HepG2 (cell line): ENCODE data around the gene TARS3. TPM values are rescaled to one million over a fixed set of nuclear protein-coding genes. Genes with fewer than 3 reads are reported as not detected.
A peak's percentile ranks its signal among the peaks of the same experiment; 100 is the strongest.

Experiments
- ATAC-seq: fragments of 200-7000 bp; cut with Tn5 transposase; 3 replicates; pipeline ENCODE4 v1.9.1; 2020; ENCODE audit warnings: mild to moderate bottlenecking, moderate library complexity
- BruUV-seq: library from RNA; stranded (reverse); fragments of 400-500 nt; replicated peaks from 2 replicates; lab custom pipeline; 2021; lab: Mats Ljungman, UMichigan
- CTCF ChIA-PET: fragments of 300-600 bp; formaldehyde crosslinking; extraction: SDS; loops from one replicate; lab custom pipeline; 2021; ENCODE audit warnings: low total read pairs, inconsistent platforms, low intra/inter-chr PET ratio; lab: Yijun Ruan, JAX
- POLR2A ChIA-PET: fragments of 350-600 bp; sonication (Branson Sonifier 250); formaldehyde crosslinking; loops from one replicate; lab custom pipeline; 2020; ENCODE audit warnings: antibody characterized with exemption, inconsistent platforms; lab: Yijun Ruan, JAX
- DNase-seq: peaks from one replicate; pipeline ENCODE4 v3.0.0-alpha.2; 2015; ENCODE audit warnings: low spot score
- FAIRE-seq: peaks from 3 replicates; lab custom pipeline; 2011; peaks lifted over from hg19 to GRCh38; lab: Jason Lieb, UNC
- H2AFZ ChIP-seq: one replicate; pipeline ENCODE4 v1.6.1; 2011; ENCODE audit warnings: low read length, inconsistent platforms
- H3K27ac ChIP-seq: fragments of 300-600 bp; 3 replicates; pipeline ENCODE4 v1.8.0; 2011; ENCODE audit warnings: mixed run types, mild to moderate bottlenecking, mixed read lengths, low read length, inconsistent platforms; ENCODE audit not compliant: insufficient read depth; ENCODE audit errors: extremely low read length
- H3K27me3 ChIP-seq, 2 experiments: fragments of 200-600 bp in 1 of 2; 2 replicates in 1 of 2; 3 replicates in 1 of 2; pipeline versions ENCODE4 v1.6.0 to v1.8.0; 2011; ENCODE audit warnings: low read length in 2 of 2, mild to moderate bottlenecking in 2 of 2, moderate library complexity in 2 of 2, inconsistent platforms in 1 of 2; ENCODE audit not compliant: insufficient read depth in 2 of 2, control insufficient read depth in 1 of 2
- H3K36me3 ChIP-seq, 2 experiments: fragments of 200-600 bp in 1 of 2; replicated peaks in 1 of 2; 2 replicates in 1 of 2; 3 replicates in 1 of 2; pipeline versions ENCODE4 v1.5.1 to v1.8.0; 2011; ENCODE audit warnings: low read length in 2 of 2, inconsistent platforms in 1 of 2; ENCODE audit not compliant: insufficient read depth in 2 of 2, control insufficient read depth in 1 of 2
- H3K4me1 ChIP-seq: 2 replicates; pipeline ENCODE4 v1.5.1; 2012; ENCODE audit warnings: low read length, inconsistent platforms; ENCODE audit not compliant: insufficient read depth
- H3K4me2 ChIP-seq: 2 replicates; pipeline ENCODE4 v1.6.0; 2011; ENCODE audit warnings: low read depth, low read length, inconsistent platforms
- H3K4me3 ChIP-seq, 3 experiments: fragments of 200-600 bp in 1 of 3; sonication (generic), shearing (Covaris generic) in 1 of 3; replicated peaks in 1 of 3; 2 replicates each; pipeline ENCODE4 v1.5.1; 2011 to 2016; ENCODE audit warnings: low read length in 3 of 3, inconsistent platforms in 2 of 3, low read depth in 2 of 3, mild to moderate bottlenecking in 2 of 3, control low read depth in 1 of 3, mixed read lengths in 1 of 3; ENCODE audit not compliant: insufficient read depth in 1 of 3
- H3K79me2 ChIP-seq: one replicate; pipeline ENCODE4 v1.6.1; 2011; ENCODE audit warnings: low read length, inconsistent platforms; ENCODE audit not compliant: insufficient read depth
- H3K9ac ChIP-seq: 2 replicates; pipeline ENCODE4 v1.6.0; 2011; ENCODE audit warnings: mild to moderate bottlenecking, low read depth, low read length, inconsistent platforms; ENCODE audit not compliant: insufficient read depth
- H3K9me3 ChIP-seq: 2 replicates; pipeline ENCODE4 v1.5.1; 2012; ENCODE audit warnings: mild to moderate bottlenecking, low read length
- H4K20me1 ChIP-seq: 2 replicates; pipeline ENCODE4 v1.6.0; 2011; ENCODE audit warnings: inconsistent platforms, mild to moderate bottlenecking, low read length, moderate library complexity; ENCODE audit not compliant: insufficient read depth
- GABPB1 ChIP-seq: IDR thresholded peaks from 2 replicates; pipeline ENCODE4 v1.6.1; 2016; ENCODE audit warnings: mild to moderate bottlenecking, missing genetic modification reagents, moderate library complexity, missing compliant biosample characterization
- HINFP ChIP-seq: sonication (generic); formaldehyde crosslinking; IDR thresholded peaks from 2 replicates; pipeline ENCODE4 v1.4.0; 2020; ENCODE audit warnings: low read depth, mild to moderate bottlenecking, missing genetic modification reagents
- NFAT5 ChIP-seq: sonication (generic); formaldehyde crosslinking; IDR thresholded peaks from 2 replicates; pipeline ENCODE4 v1.4.0; 2020; ENCODE audit warnings: missing genetic modification reagents
- SKI ChIP-seq: fragments of 450-650 bp; IDR thresholded peaks from one replicate; pipeline ENCODE4 v1.6.1; 2018; ENCODE audit warnings: mild to moderate bottlenecking; ENCODE audit not compliant: partially characterized antibody
- SKIL ChIP-seq: sonication (generic); formaldehyde crosslinking; IDR thresholded peaks from 2 replicates; pipeline ENCODE4 v1.8.0; 2022; ENCODE audit warnings: missing genetic modification reagents, mild to moderate bottlenecking, moderate library complexity, borderline replicate concordance
- ZBTB33 ChIP-seq: sonication (generic); formaldehyde crosslinking; IDR thresholded peaks from 2 replicates; pipeline ENCODE4 v1.4.0; 2020; ENCODE audit warnings: missing genetic modification reagents
- ZNF383 ChIP-seq: sonication (generic); formaldehyde crosslinking; IDR thresholded peaks from 2 replicates; pipeline ENCODE4 v1.4.0; 2020; ENCODE audit warnings: missing genetic modification reagents, mild to moderate bottlenecking, borderline replicate concordance
- ZNF639 ChIP-seq: conservative IDR thresholded peaks from 2 replicates; pipeline ENCODE4 v1.6.1; 2018; ENCODE audit warnings: missing genetic modification reagents
- ZNF839 ChIP-seq: sonication (generic); formaldehyde crosslinking; IDR thresholded peaks from 2 replicates; pipeline ENCODE4 v1.4.0; 2020; ENCODE audit warnings: missing genetic modification reagents, mild to moderate bottlenecking, borderline replicate concordance
- WGBS: methylation state at CpG from one replicate; pipeline ENCODE4 v1.1.6; 2017; ENCODE audit warnings: low lambda C conversion rate; 5-methylcytosine and 5-hydroxymethylcytosine counted together
- in situ Hi-C: cut with HindIII; loops from 2 replicates; pipeline ENCODE4 v1.10.0; 2017; ENCODE audit warnings: low pct_unique_long_range_greater_than_20kb; ENCODE audit not compliant: extremely low pct_ligation_motif_present
- intact Hi-C: fragments of 100-400 bp; cut with micrococcal nuclease; formaldehyde crosslinking; loops from one replicate; pipeline ENCODE4 v1.10.0; 2022; ENCODE audit not compliant: unreplicated experiment
- polyA plus RNA-seq, 8 experiments: library from polyadenylated mRNA; depleted of rRNA in 3 of 8; stranded (reverse) in 7 of 8; unstranded in 1 of 8; fragments of >200 nt; fragmentation: Illumina TruSeq in 4 of 8; extraction: Trizol in 4 of 8; gene quantifications; 2 replicates each; pipeline versions ENCODE4 v1.2.1 to v1.2.3, GENCODE V29; 2011 to 2016; ENCODE audit warnings: low read depth in 4 of 8, missing spikeins in 1 of 8, mixed read lengths in 1 of 8; ENCODE audit not compliant: insufficient read depth in 1 of 8
- total RNA-seq, 5 experiments: library from RNA; depleted of rRNA; stranded (reverse); fragments of >200 nt; fragmentation: Illumina TruSeq; extraction: Trizol; gene quantifications; 2 replicates each; pipeline ENCODE4 v1.2.3, GENCODE V29; 2016; ENCODE audit warnings: low read depth in 1 of 5

The TARS3 gene
- total and polyA plus RNA-seq, 2 of the 13 experiments (the other 11 are each of a cell fraction or from before 2014, with no cell fraction given), result 4.1 to 11.7 TPM

DNA sequence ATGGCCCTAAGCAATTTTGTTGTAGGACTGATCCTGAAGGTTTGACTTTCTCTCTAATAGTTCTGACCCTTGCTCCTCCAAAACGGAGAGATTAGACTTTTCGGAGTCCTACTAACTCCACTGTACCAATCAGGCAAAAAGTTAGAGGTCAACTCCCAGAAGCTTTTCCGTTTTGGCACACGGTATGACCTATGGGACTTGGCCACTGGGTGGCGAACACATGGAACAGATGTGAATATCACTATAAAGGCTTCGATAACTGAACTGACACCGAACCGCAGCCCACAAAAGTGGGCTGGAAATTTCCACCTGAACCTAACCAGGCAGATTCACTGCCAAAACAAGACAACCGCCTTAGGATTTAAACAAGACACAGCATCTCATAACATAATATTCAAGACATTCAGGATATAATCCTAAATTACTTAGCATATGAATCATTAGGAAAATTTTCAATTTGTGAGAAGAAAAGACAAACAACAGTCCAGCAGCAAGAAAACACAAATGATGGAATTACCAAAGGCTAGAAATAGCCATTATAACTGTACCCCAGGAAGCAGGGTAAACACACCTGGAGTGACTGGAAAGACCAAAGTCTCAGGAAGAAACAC lies 59.9 kb downstream of the TARS3 start (continued):
- TF ChIP-seq NFAT5 (CRISPR knock-in tag) (no peak), ZBTB33 (CRISPR knock-in tag) (peak; percentile 91)

GRCh38 chr15:101662203-101662602 lies 62.1 kb downstream of the TARS3 start:
- no peak overlapping the region for H3K27ac ChIP-seq
- DNase-seq, result no peak
- ChIA-PET POLR2A (no interaction called here), CTCF (no interaction called here)
- no peak for ATAC-seq
- BruUV-seq, result no TSS peak
- H3K36me3 ChIP-seq, result peaks cover 2 to 17% of the 10 kb centered on the region in 2 experiments; a peak in 3 of 5 replicates
- no peak overlapping the region for H3K4me3 ChIP-seq
- no peak overlapping the region for H3K4me2 ChIP-seq
- FAIRE-seq, result no peak
- 100% methylated on average over 1 of the region's 1 CpG for WGBS
- no peak overlapping the region for H2AFZ ChIP-seq
- intact Hi-C loops, result no loop called here
- H4K20me1 ChIP-seq, result no peaks in the 10 kb centered on the region
- H3K4me1 ChIP-seq, result peaks cover 15% of the 10 kb centered on the region
- H3K79me2 ChIP-seq, result no peaks in the 10 kb centered on the region
- in situ Hi-C loops, result no loop called here
- no peaks in the 10 kb centered on the region for H3K27me3 ChIP-seq
- no peak overlapping the region for H3K9ac ChIP-seq
- no peaks in the 10 kb centered on the region for H3K9me3 ChIP-seq
- no peak for TF ChIP-seq ZNF383 (CRISPR knock-in tag)
- TF ChIP-seq SKIL (CRISPR knock-in tag), result no peak
- no peak for TF ChIP-seq GABPB1 (CRISPR knock-in tag)
- TF ChIP-seq ZNF639 (CRISPR knock-in tag), result no peak
- no peak for TF ChIP-seq ZNF839 (CRISPR knock-in tag)
- no peak for TF ChIP-seq HINFP (CRISPR knock-in tag)
- TF ChIP-seq SKI, result no peak
